Fibroblast of pulmonary artery (primary cell): Measurements from ENCODE around the gene ATXN1.
A peak's percentile ranks its signal among the peaks of the same experiment; 100 is the strongest.

ENCODE experiments used
- DNase-seq: peaks from one replicate; pipeline ENCODE4 v3.0.0-alpha.2; 2010; ENCODE audit warnings: low read depth
- H3K4me3 ChIP-seq: replicated peaks from 2 replicates; pipeline ENCODE4 v1.5.1; 2011; ENCODE audit warnings: low read depth, mild to moderate bottlenecking, control low read depth, low read length, moderate library complexity
- TF ChIP-seq, protein P1 (sequence below): IDR thresholded peaks from 2 replicates; pipeline ENCODE4 v1.5.1; 2011; ENCODE audit warnings: mild to moderate bottlenecking, control low read depth, low read length, inconsistent platforms; ENCODE audit errors: missing control alignments

ATXN1 gene

DNA sequence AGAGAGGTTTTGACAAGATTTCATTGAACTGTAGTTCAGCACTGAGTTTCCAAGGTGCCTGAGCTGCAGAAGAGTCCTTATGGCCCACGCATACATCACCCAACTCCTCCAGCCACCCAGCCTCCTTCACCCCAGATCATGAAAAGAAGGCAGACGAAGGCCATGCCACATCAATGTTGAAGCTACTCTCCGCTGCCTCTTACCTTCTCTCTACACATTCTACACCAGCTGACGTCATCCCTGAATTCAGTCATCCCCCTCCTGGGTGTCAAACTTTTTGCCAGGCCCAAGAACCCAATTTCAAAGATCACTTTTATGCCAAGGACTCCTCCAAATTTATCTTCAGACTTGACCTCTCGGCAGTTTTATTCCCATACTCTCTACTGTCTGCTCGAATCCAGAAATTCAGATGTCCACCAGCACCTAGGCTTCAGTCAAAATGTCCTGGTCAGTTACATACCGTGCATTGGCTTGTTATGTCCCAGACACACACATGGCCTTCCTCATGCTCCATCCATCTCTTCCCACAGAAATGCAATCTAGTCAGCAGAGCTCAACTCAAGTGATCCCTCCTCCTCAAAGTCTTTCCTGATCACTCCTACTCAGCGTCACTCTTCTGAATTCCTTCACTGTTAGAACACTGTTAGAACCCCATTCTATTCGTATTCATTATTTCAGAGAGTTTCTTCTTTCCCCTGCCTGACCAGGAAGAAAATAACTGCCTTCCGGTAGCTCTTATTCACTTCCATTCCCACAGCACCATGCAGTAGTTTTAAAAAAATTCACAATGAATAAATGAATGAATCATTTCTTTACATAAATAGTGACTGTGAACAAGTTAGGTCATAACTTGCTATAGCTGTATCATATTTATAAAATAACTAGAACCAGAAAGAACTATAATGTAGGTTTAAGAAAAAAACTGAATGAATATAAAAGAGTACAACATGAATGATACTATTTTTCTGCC lies 11.5 kb downstream of the ATXN1 start:
- no peak overlapping the region for H3K4me3 ChIP-seq
- TF ChIP-seq, protein P1, sequence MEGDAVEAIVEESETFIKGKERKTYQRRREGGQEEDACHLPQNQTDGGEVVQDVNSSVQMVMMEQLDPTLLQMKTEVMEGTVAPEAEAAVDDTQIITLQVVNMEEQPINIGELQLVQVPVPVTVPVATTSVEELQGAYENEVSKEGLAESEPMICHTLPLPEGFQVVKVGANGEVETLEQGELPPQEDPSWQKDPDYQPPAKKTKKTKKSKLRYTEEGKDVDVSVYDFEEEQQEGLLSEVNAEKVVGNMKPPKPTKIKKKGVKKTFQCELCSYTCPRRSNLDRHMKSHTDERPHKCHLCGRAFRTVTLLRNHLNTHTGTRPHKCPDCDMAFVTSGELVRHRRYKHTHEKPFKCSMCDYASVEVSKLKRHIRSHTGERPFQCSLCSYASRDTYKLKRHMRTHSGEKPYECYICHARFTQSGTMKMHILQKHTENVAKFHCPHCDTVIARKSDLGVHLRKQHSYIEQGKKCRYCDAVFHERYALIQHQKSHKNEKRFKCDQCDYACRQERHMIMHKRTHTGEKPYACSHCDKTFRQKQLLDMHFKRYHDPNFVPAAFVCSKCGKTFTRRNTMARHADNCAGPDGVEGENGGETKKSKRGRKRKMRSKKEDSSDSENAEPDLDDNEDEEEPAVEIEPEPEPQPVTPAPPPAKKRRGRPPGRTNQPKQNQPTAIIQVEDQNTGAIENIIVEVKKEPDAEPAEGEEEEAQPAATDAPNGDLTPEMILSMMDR, result no peak
- DNase-seq, result no peak

DNA sequence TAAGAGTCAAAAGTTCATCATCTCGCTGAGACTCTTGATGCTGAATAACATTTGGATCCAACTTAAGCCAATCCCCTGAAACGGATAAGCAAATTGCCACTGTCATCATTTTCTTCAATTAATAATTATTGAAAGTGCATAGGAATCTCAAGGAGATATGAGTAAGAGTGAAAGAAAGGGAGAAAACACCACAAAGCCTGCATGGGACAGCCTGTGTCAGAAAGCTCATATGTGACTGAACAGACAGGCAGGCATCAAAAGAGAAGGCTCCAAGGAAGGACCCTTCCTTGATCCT lies 13.3 kb downstream of the ATXN1 start:
- no peak for DNase-seq
- TF ChIP-seq, protein P1, result no peak

DNA sequence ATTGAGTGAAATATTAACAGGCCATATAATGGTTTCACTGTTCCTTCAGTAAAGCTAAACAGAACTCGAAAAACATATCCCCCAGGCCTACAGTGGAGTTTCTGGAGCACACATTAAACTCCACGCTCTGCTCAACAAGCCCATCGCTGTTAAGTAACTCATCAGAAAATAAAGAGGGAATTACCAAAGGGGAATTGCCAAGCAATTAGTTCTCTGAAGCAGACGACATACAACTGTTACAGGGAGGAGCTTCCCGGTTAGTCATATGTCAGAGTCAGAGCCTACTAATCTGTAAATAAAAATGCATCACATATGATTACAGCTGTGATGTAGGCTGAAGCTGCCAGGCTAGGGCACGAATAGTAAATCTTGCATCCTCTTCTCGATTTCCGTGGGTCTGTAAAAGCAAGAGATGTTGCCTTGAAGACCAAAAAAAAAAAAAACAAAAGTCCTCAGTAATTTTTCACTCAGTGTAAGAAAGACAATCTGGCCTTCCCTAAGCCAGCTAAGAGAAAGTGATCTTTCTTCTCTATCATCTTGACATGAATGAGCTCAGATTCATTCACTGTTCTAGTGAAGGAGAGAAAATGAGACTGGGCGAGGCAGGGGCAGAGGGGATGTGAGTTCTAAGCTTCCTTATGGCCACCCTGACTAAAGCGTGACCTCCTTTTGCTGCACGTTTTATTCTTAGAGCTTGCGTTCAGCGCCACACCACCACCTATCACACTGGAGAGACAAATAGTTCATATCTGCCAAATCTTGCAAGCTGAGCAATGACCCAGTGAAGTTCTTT lies 13.8 kb downstream of the ATXN1 start:
- no peak overlapping the region for H3K4me3 ChIP-seq
- TF ChIP-seq, protein P1, result no peak
- DNase-seq, result peak; percentile 69

More for the DNA sequence above, 13.3 kb downstream of the ATXN1 start:
- no peak overlapping the region for H3K4me3 ChIP-seq

DNA sequence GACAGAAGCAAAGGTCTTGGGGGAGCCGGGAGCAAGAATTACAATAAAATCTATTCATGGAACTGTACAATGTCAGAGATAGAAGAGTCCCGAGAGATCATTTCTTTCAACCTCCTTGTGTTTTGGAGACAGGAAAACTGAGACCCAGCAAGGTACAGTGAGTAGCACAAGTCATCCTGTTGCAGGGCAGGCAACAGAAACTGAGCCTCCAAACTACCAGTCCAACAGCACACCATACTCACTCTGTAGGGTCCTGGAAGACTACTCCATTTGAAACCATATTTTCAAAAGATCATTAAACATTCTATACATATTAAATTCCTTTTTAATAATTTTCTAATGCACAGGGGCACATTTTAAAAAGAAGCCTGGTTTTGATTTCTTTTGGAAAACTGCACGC lies 14.4 kb downstream of the ATXN1 start:
- DNase-seq, result no peak
- TF ChIP-seq, protein P1, result no peak
- no peak overlapping the region for H3K4me3 ChIP-seq

DNA sequence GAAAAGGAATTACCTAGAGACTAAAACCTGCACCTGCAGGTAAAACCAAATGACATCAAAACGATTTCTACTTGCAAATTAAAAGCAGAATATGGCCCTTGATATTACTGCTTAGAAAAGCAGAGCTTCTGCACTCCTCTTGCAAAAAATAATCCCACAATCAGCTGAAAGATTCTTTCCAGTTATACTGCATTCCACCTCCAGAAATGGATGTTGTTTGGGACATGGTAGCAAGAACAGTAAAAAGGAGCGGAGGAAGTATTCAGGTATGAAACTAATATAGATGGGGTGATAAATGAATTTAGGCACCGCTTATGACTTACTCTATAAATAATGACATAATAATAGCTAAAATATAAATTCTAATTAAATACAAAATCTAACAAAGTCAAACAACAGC lies 14.9 kb downstream of the ATXN1 start:
- no peak overlapping the region for H3K4me3 ChIP-seq
- no peak for DNase-seq
- TF ChIP-seq, protein P1, result no peak

DNA sequence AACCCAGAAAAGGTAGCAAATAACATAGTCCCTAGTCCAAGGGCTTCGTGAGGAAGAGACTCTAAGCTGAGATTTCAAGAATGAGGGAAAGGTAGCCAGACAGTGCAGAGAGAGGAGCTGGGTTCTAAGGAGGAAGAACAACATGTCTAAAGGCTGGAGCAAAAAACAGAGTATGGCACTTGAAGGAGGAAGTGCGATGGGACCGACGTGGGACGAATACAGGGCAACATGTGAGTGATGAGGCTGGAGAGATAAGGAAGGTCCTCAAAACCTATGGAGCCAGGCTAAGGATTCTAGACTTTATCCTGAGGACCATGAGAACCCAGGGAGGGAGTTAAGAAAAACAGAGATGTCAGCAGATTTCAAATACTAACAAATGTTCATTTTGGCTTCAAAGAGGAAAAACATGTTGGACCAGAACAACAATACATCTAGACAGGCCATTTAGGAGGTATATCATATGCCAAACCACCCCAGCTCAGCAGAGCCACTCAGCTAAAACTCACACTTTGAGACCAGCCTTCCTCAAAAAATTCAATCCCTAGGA lies 17.5 kb downstream of the ATXN1 start:
- DNase-seq, result no peak
- TF ChIP-seq, protein P1, result no peak

More for the DNA sequence above, 17.5 kb downstream of the ATXN1 start:
- H3K4me3 ChIP-seq, result no peak overlapping the region
